Esophagus squamous epithelium (tissue), 5 donors: ENCODE data around the gene FHIT. TPM values are rescaled to one million over a fixed set of nuclear protein-coding genes. Genes with fewer than 3 reads are reported as not detected.
A peak's percentile ranks its signal among the peaks of the same experiment; 100 is the strongest.

Experiments
- DNase-seq: peaks from one replicate; lab custom pipeline; 2025; lab: John Stamatoyannopoulos, UW
- H3K27ac ChIP-seq, 4 donors: fragments of 200-600 bp; sonication (generic); one replicate each; pipeline ENCODE4 v1.5.1; 2016 to 2019; ENCODE audit warnings: mild to moderate bottlenecking in 1 of 4
- H3K27me3 ChIP-seq, 4 donors: fragments of 200-600 bp; sonication (generic); 1 replicate in 3 of 4; 2 replicates in 1 of 4; pipeline versions ENCODE4 v1.5.1 to v1.6.0; 2017 to 2021; ENCODE audit warnings: antibody characterized with exemption in 1 of 4
- H3K36me3 ChIP-seq, 3 donors: fragments of 200-600 bp; sonication (generic); one replicate each; pipeline ENCODE4 v1.5.1; 2016 to 2019
- H3K4me1 ChIP-seq, 3 donors: fragments of 200-600 bp; sonication (generic); one replicate each; pipeline ENCODE4 v1.5.1; 2017 to 2019
- H3K4me3 ChIP-seq, 4 donors: fragments of 200-600 bp; sonication (generic); 1 replicate in 3 of 4; 2 replicates in 1 of 4; pipeline ENCODE4 v1.5.1; 2016 to 2019; ENCODE audit warnings: mild to moderate bottlenecking in 2 of 4, moderate library complexity in 1 of 4
- H3K9me3 ChIP-seq, 3 donors: fragments of 200-600 bp; sonication (generic); one replicate each; pipeline ENCODE4 v1.5.1; 2016 to 2019
- CTCF ChIP-seq, 6 experiments: fragments of 450-650 bp in 4 of 6; fragments of 200-600 bp in 2 of 6; sonication (generic) in 2 of 6; IDR thresholded peaks; one replicate each; pipeline ENCODE4 v1.5.1; 2016 to 2019; ENCODE audit warnings: antibody characterized with exemption in 6 of 6, mild to moderate bottlenecking in 4 of 6, moderate library complexity in 4 of 6
- POLR2A ChIP-seq, 4 donors: fragments of 450-650 bp; IDR thresholded peaks; one replicate each; pipeline ENCODE4 v1.6.1; 2017; ENCODE audit warnings: antibody characterized with exemption in 4 of 4, mild to moderate bottlenecking in 4 of 4, moderate library complexity in 3 of 4
- WGBS, 2 donors: methylation state at CpG; one replicate each; pipeline ENCODE4 v1.1.5; 2018; 5-methylcytosine and 5-hydroxymethylcytosine counted together
- intact Hi-C: fragments of 100-400 bp; cut with DNase I; formaldehyde crosslinking; loops from one replicate; pipeline ENCODE4 v1.15.0; 2022
- total RNA-seq, 4 donors: library from RNA; depleted of rRNA; stranded (reverse); fragments of >200 nt; gene quantifications; one replicate each; pipeline ENCODE4 v1.1.0, GENCODE V29; 2016
- donor health status: DM: yes; HTN: yes; CAD: no.

FHIT gene
- total RNA-seq, 4 donors from 2014 or later = 0.64 to 5.7 (median 3.1) TPM

DNA sequence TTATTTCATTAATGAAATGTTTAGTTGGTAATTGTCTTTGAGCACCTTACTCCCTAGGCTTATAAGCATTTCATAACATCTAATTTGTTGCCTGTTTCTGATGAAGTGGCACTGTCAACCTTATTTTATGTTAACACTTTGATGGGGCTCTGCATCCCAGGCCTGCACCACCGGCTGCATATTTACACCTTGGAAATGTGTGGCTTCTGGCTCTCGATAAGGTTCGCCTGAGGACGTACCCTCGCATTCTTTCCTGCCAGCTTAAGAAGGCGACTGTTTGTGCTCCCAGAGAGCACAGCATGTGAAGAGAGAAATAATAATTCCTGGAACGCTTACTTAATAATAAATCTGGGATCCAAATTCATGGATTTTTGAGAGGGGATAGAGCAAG lies 1438.1 kb downstream of the FHIT start:
- no peaks in the 10 kb centered on the region for H3K9me3 ChIP-seq
- H3K4me1 ChIP-seq = peaks cover 0 to 12% (median 2%) of the 10 kb centered on the region in 3 donors
- no peak overlapping the region for H3K4me3 ChIP-seq
- no peaks in the 10 kb centered on the region for H3K27me3 ChIP-seq
- no peak for DNase-seq
- TF ChIP-seq POLR2A (IDR thresholded peaks at IDR 0.05) (no peak), CTCF (IDR thresholded peaks at IDR 0.05) (no peak)
- no peak overlapping the region for H3K27ac ChIP-seq
- no peaks in the 10 kb centered on the region for H3K36me3 ChIP-seq
- WGBS, 2 donors = 67 to 79% methylated on average over 7 of the region's 7 CpGs
- intact Hi-C loops = no loop called here

DNA sequence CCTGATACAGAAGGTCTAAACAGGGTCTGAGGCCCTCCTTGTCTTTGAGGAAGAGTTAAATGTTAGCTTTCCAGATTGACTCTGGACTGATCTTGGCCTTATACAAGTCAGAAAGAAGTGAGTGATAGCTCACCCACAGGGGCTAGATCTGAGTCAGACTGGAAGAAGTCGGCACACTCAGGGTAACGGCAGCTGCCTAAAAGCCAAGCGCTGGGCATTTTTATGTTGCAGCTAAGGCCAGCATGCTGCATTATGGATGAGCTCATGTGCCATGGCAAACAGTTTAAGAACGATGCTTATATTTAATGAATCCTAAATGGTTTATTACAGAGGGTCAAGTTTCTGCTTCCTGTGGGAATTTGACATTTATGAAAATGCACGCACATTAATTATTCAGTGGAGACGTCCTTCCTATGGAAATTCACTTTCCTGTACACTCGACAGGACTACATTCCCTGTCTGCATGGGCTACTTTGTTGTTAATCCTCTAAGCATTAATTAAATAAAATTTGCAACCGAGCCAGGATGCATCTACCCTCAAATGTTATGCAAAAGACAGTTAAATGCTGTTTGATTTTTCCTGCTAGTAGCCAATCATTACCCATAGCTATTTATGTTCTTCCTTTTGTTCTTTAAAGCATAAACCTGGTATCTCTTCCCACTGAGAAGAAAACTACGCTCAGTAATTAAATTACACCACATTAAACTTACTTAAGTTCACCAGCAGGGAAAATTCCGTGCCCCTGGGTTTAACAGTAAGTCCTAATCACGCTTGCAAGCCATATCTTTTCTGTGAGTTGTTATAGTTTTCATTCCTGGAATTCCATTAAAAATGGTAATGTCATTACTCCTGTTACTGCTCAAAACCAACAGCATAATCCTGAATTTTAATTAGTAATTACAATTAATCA lies 1438.8 kb downstream of the FHIT start:
- Histone ChIP-seq H3K36me3 (no peaks in the 10 kb centered on the region), H3K9me3 (no peaks in the 10 kb centered on the region), H3K4me3 (no peak overlapping the region), H3K27me3 (no peaks in the 10 kb centered on the region), H3K27ac (peak overlapping the region in 1 of 4 donors; percentile 28), H3K4me1 (peaks cover 0 to 8% (median 0%) of the 10 kb centered on the region in 3 donors)
- no peak for DNase-seq
- no peak for TF ChIP-seq POLR2A (IDR thresholded peaks at IDR 0.05)
- no peak for TF ChIP-seq CTCF (IDR thresholded peaks at IDR 0.05)
- intact Hi-C loops = no loop called here
- 69 to 75% methylated on average over 11 of the region's 11 CpGs for WGBS, 2 donors

GRCh38 chr3:59811160-59811559 lies 1440.1 kb downstream of the FHIT start:
- H3K4me3 ChIP-seq = no peak overlapping the region
- H3K27ac ChIP-seq = peak overlapping the region in 1 of 4 donors; percentile 7
- no peaks in the 10 kb centered on the region for H3K36me3 ChIP-seq
- 29 to 33% methylated on average over 2 of the region's 2 CpGs for WGBS, 2 donors
- no peak for TF ChIP-seq CTCF (IDR thresholded peaks at IDR 0.05)
- H3K27me3 ChIP-seq = no peaks in the 10 kb centered on the region
- no peak for DNase-seq
- peaks cover 0 to 8% (median 0%) of the 10 kb centered on the region in 3 donors for H3K4me1 ChIP-seq
- intact Hi-C loops = no loop called here
- H3K9me3 ChIP-seq = no peaks in the 10 kb centered on the region

DNA sequence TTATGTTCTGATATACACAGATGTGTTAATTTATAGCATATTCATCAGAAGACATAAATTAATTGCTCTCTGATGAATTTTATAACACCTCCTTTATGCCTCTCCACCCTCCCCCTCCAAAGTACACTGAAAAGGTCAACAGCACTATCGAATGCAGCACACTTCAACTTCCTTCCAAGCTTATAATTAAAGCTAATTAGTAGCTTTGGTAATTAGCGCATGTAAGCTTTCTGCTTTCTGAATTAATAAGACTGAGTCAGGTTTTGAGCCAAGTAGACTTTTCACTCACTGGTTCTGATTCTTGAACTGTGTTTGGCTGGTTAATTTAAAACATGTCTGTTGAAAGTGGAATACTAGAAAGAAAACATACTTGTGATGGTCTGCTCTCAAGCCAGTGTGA lies 1440.6 kb downstream of the FHIT start:
- DNase-seq = no peak
- Histone ChIP-seq H3K36me3 (no peaks in the 10 kb centered on the region), H3K27me3 (no peaks in the 10 kb centered on the region), H3K4me3 (no peak overlapping the region), H3K4me1 (peaks cover 0 to 8% (median 0%) of the 10 kb centered on the region in 3 donors), H3K9me3 (no peaks in the 10 kb centered on the region), H3K27ac (peak overlapping the region in 1 of 4 donors; percentile 7)
- WGBS, 2 donors = 74 to 77% methylated on average over 2 of the region's 2 CpGs
- intact Hi-C loops = no loop called here
- TF ChIP-seq CTCF (IDR thresholded peaks at IDR 0.05) (no peak), POLR2A (IDR thresholded peaks at IDR 0.05) (no peak)

- DNase-seq = no peak
- 39 to 46% methylated on average over 7 to 8 of the region's 8 CpGs for WGBS, 2 donors
- intact Hi-C loops = loop anchor here (5.0 kb wide), 1 partner anchor 233 kb away; no protein-coding TSS in a partner anchor
- Histone ChIP-seq H3K27me3 (no peaks in the 10 kb centered on the region), H3K9me3 (no peaks in the 10 kb centered on the region), H3K4me3 (no peak overlapping the region), H3K4me1 (peaks cover 0 to 8% (median 0%) of the 10 kb centered on the region in 3 donors), H3K27ac (peak overlapping the region in 2 of 4 donors; percentile 11 to 51), H3K36me3 (no peaks in the 10 kb centered on the region)
- TF ChIP-seq CTCF (IDR thresholded peaks at IDR 0.05) (peak in 5 of 6 experiments; percentile 34 to 70 (median 56)), POLR2A (IDR thresholded peaks at IDR 0.05) (no peak)
Observed at GRCh38 chr3:59809710-59810444, 1441.4 kb downstream of the FHIT start.
